ENCODE data around the gene SPATA6.
A peak's percentile ranks its signal among the peaks of the same experiment; 100 is the strongest.

The SPATA6 gene

DNA sequence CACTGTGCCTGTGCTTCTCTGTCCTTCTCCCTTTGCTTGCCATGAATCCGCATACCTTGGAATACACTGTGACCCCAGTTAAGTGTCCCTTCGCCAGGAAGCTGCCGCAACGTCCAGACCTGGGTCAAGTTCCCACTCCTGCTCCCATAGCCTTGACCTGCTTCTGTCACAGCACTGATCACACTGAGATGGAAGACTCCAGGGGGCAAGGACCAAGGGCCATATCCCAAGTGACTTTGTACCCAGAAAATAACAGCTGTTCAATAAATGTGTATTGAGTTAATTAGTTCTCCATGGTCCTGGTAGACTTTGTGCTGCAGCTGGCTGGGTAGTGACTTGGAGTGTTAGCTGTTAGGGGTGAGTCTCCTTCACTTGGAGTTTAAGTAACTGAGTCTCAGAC is 223.6 kb downstream of the SPATA6 start:
- DNase-seq: no peak

- DNase-seq: peak; percentile 14 to 16
Measured at GRCh38 chr1:48246727-48247126, 225.3 kb downstream of the SPATA6 start.

All from AML-193 (cell line).